Heart left ventricle (tissue), 16 donors: Measurements from ENCODE around the gene SPIRE1. TPM values are rescaled to one million over a fixed set of nuclear protein-coding genes. Genes with fewer than 3 reads are reported as not detected.
"Not testable (repeated sequence)": the region's sequence is repeated elsewhere in the genome, so short reads cannot be mapped to it uniquely, and the experiment has no call there.

ENCODE experiments used
- ATAC-seq, 4 donors: fragments of 200-7000 bp; cut with Tn5 transposase; one replicate each; pipeline ENCODE4 v1.9.1; 2020 to 2022; ENCODE audit warnings: moderate library complexity in 4 of 4, mild to moderate bottlenecking in 3 of 4, moderate number of reproducible peaks in 1 of 4
- DNase-seq, 5 donors: peaks; one replicate each; pipeline ENCODE4 v3.0.0-alpha.2; 2020
- H3K27ac ChIP-seq, 12 donors: fragments of 200-600 bp; sonication (generic) in 4 of 12; one replicate each; pipeline versions ENCODE4 v1.5.0 to v1.8.0; 2016 to 2022; ENCODE audit warnings: mild to moderate bottlenecking in 2 of 12
- H3K27me3 ChIP-seq, 9 donors: fragments of 200-600 bp; sonication (generic) in 2 of 9; one replicate each; pipeline versions ENCODE4 v1.5.1 to v1.8.0; 2016 to 2022; ENCODE audit warnings: mild to moderate bottlenecking in 3 of 9
- H3K36me3 ChIP-seq, 9 donors: fragments of 200-600 bp; sonication (generic) in 2 of 9; one replicate each; pipeline versions ENCODE4 v1.5.0 to v1.8.0; 2018 to 2022; ENCODE audit warnings: mild to moderate bottlenecking in 2 of 9
- H3K4me1 ChIP-seq, 12 donors: fragments of 200-600 bp; sonication (generic) in 4 of 12; one replicate each; pipeline versions ENCODE4 v1.5.0 to v1.8.0; 2016 to 2022; ENCODE audit warnings: mild to moderate bottlenecking in 3 of 12
- H3K4me3 ChIP-seq, 12 donors: fragments of 200-600 bp; sonication (generic) in 4 of 12; one replicate each; pipeline versions ENCODE4 v1.5.0 to v1.8.0; 2017 to 2022; ENCODE audit warnings: mild to moderate bottlenecking in 9 of 12, moderate library complexity in 4 of 12
- H3K9me3 ChIP-seq, 12 donors: fragments of 200-600 bp; sonication (generic) in 4 of 12; one replicate each; pipeline versions ENCODE4 v1.5.0 to v1.8.0; 2016 to 2022; ENCODE audit warnings: mild to moderate bottlenecking in 1 of 12
- POLR2A ChIP-seq, 2 donors: fragments of 450-650 bp; IDR thresholded peaks; one replicate each; pipeline ENCODE4 v1.6.1; 2017; ENCODE audit warnings: antibody characterized with exemption in 2 of 2, mild to moderate bottlenecking in 2 of 2, moderate library complexity in 2 of 2
- WGBS, 4 donors: extraction: QIAGEN DNeasy Blood & Tissue Kit in 2 of 4; methylation state at CpG; one replicate each; pipeline versions ENCODE4 v1.1.5 to v1.1.7; 2013 to 2018; 5-methylcytosine and 5-hydroxymethylcytosine counted together
- intact Hi-C, 10 donors: fragments of 100-400 bp; cut with DNase I; formaldehyde crosslinking; loops; one replicate each; pipeline versions ENCODE4 v1.11.1 to v1.14.2; 2022
- polyA plus RNA-seq, 2 donors: library from polyadenylated mRNA; stranded (reverse); fragments of 200-250 nt; gene quantifications; one replicate each; pipeline ENCODE4 v1.2.3, GENCODE V29; 2013
- total RNA-seq, 9 donors: library from RNA; depleted of rRNA in 2 of 9; stranded (reverse); fragments of >200 nt in 2 of 9; fragmentation: NEBNext Ultra II Directional in 3 of 9; extraction: Animal tissue kit (Norgen Biotek cat#: 25700) in 3 of 9; gene quantifications; one replicate each; pipeline versions ENCODE4 v1.1.0 to v1.2.4, GENCODE V29; 2016 to 2023
- TF ChIP-seq, protein P1 (sequence below), 12 donors: fragments of 200-600 bp; sonication (generic) in 4 of 12; IDR thresholded peaks; one replicate each; pipeline versions ENCODE4 v1.5.0 to v1.8.0; 2018 to 2022; ENCODE audit warnings: antibody characterized with exemption in 12 of 12, mild to moderate bottlenecking in 5 of 12
- donor health status: ischemic (EF 13 %, LVEDD 7.1; RV severe dilation, severe dysfunction).
- donor health status: healthy with polysubstance abuse.
- donor health status: DM: no; HTN: yes; CAD: no.
- donor health status: DM: no; HTN: no; CAD: no.
- donor health status: ischemic (EF 25% LVEDD 6.9; RV normal size, moderate dysfunction).
- donor health status: ischemic (EF 25% LVEDD 5.7; RV mildly dilated, moderate dysfunction).
- donor health status: healthy.
- donor health status: DM: yes; HTN: yes; CAD: no.
- donor health status: ischemic (EF 35%, LVEDD 5.7; RV mildly dilated, moderate dysfunction).
- donor health status: nonischemic (EF 11% LVEDD 7.7; RV severe dilation, severe dysfunction).
- donor health status: DM: yes; HTN: yes; CAD: no.
- donor health status: PGD.
- donor health status: ischemic (EF 29% LVEDD 5.4; RV normal size, mild dysfunction).
- donor health status: nonischemic (EF 23%, LVEDD 6.1; RV moderate dilation, normal function).

SPIRE1 gene
- total and polyA plus RNA-seq, 11 donors = 8.3 to 67.6 (median 47.8) TPM

DNA sequence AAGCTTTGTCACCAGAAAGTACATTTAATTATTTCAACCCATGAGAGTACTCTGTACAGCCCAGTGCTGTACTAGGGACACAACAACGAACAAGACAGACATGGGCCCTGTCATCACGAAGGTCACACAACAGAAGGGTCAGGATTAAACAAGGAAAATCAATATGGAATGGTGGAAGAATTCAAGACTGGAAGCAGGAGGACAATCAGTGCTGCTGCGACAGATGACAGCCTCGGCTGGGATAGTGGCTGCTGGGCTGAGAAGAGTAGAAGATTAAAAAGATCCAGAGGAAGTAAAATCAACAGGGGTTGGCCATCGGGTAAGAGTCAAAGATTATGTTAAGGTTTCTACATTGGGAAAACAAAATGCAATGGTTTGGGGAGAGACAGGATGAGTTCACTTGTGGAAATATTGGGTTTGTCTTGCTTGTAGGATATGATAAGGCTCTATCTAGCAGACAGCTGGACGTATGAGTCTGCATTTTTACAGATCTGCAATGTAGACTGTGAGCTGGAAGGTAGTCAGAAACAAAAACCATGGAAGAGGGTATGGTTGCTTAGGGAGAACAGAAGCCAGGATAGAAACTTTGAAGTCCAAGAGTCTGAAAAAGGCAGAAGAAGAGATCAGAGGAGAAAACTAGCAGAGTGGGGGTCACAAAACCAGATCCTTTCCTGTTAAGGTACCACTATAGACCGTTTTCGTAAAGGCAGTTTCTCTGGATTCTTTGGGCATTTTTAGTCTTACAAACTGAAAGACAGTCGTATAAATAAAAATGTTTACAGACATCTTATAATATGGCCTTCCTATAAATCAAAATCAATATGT is 166.1 kb downstream of the SPIRE1 start:
- Histone ChIP-seq H3K27me3 (no peaks in the 10 kb centered on the region), H3K36me3 (peaks cover 0 to 56% (median 42%) of the 10 kb centered on the region in 9 donors), H3K4me3 (no peak overlapping the region), H3K27ac (no peak overlapping the region), H3K4me1 (no peaks in the 10 kb centered on the region), H3K9me3 (peaks cover 0 to 8% (median 0%) of the 10 kb centered on the region in 12 donors)
- ATAC-seq (no peak), DNase-seq (no peak)
- intact Hi-C loops = no loop called here
- TF ChIP-seq, protein P1, sequence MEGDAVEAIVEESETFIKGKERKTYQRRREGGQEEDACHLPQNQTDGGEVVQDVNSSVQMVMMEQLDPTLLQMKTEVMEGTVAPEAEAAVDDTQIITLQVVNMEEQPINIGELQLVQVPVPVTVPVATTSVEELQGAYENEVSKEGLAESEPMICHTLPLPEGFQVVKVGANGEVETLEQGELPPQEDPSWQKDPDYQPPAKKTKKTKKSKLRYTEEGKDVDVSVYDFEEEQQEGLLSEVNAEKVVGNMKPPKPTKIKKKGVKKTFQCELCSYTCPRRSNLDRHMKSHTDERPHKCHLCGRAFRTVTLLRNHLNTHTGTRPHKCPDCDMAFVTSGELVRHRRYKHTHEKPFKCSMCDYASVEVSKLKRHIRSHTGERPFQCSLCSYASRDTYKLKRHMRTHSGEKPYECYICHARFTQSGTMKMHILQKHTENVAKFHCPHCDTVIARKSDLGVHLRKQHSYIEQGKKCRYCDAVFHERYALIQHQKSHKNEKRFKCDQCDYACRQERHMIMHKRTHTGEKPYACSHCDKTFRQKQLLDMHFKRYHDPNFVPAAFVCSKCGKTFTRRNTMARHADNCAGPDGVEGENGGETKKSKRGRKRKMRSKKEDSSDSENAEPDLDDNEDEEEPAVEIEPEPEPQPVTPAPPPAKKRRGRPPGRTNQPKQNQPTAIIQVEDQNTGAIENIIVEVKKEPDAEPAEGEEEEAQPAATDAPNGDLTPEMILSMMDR (IDR thresholded peaks at IDR 0.05) = no peak
- TF ChIP-seq POLR2A (IDR thresholded peaks at IDR 0.05) = no peak
- 82 to 88% (median 86%) methylated on average over 9 of the region's 9 CpGs for WGBS, 4 donors

DNA sequence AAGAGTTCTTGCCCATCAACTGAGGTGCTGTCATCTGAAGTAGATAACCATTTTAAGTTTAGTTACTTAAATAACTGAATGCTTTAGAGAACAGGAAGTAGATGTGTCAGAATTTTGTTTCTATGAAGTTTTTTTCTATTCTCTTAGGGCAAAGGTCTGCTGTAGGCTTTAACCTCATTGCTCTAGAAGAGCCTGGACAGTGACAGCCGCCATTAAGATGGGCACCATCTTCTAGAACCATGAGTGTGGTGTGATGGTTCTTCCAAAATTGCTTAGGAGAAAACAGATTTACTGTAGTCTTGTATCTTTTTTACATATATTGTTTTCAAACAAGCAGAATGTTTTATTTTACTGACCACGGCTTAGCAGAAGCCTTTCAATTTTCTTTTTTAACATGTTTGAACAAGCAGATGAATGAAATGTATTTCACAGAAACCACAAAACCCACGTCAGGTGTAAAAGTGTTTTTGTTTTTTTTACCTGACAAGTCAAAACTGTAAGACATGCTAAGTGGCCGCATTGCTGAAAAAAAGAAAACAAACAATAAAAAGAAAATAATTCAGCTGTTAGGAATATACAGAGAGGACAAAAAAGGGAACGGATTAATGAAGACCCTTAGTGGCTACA is 172.3 kb downstream of the SPIRE1 start:
- H3K9me3 ChIP-seq = no peaks in the 10 kb centered on the region
- DNase-seq (no peak), ATAC-seq (no peak)
- H3K4me3 ChIP-seq = no peak overlapping the region
- TF ChIP-seq, protein P1 (IDR thresholded peaks at IDR 0.05) = no peak
- no peak for TF ChIP-seq POLR2A (IDR thresholded peaks at IDR 0.05)
- peaks cover 0 to 15% (median 6%) of the 10 kb centered on the region in 9 donors for H3K36me3 ChIP-seq
- intact Hi-C loops = loop anchor here in 1 of 10 donors (10.0 kb wide), 1 partner anchor 81 kb away; the partner anchor contains the start of gene PRELID3A
- WGBS, 4 donors = 92 to 97% (median 95%) methylated on average over 5 of the region's 5 CpGs
- peaks cover 0 to 4% (median 0%) of the 10 kb centered on the region in 12 donors for H3K4me1 ChIP-seq
- H3K27ac ChIP-seq = no peak overlapping the region
- H3K27me3 ChIP-seq = no peaks in the 10 kb centered on the region

DNA sequence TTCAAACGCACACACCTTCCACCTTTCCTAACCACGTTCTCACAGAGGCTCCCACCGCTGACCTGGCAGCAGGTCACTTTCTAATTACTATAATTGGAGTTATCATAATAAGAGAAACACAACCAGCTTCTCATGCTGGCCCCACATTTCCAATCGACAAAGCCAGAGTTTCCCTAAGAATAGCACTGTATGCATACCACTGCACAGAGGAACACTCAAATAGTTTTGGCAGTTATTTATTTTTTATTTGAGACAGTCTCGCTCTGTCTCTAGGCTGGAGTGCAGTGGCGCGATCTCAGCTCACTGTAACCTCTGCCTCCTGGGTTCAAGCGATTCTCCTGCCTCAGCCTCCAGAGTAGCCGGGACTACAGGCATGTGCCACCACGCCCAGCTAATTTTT is 176.0 kb downstream of the SPIRE1 start:
- 70 to 79% (median 71%) methylated on average over 10 of the region's 10 CpGs for WGBS, 4 donors
- H3K27ac ChIP-seq, DNase-seq, H3K9me3 ChIP-seq, H3K27me3 ChIP-seq, H3K4me3 ChIP-seq, H3K4me1 ChIP-seq: not testable (repeated sequence)
- peaks cover 0 to 35% (median 17%) of the 10 kb centered on the region in 9 donors for H3K36me3 ChIP-seq
- ATAC-seq = peak in 3 of 4 donors; percentile 42 to 55 (median 49)
- intact Hi-C loops = loop anchor here in 1 of 10 donors (10.0 kb wide), 1 partner anchor 77 kb away; the partner anchor contains the start of gene PRELID3A

GRCh38 chr18:12479982-12480381 is 177.9 kb downstream of the SPIRE1 start:
- DNase-seq = no peak
- no peak for ATAC-seq
- intact Hi-C loops = loop anchor here in 2 of 10 donors (10.0 kb wide), 2 partner anchors 75 to 175 kb away; partner anchors contain the start of genes PRELID3A (in 1 of the 2) and SPIRE1 (in 1 of the 2)
- Histone ChIP-seq H3K27me3 (no peaks in the 10 kb centered on the region), H3K9me3 (no peaks in the 10 kb centered on the region), H3K36me3 (peaks cover 0 to 44% (median 17%) of the 10 kb centered on the region in 9 donors), H3K4me3 (no peak overlapping the region), H3K4me1 (peaks cover 0 to 4% (median 0%) of the 10 kb centered on the region in 12 donors), H3K27ac (no peak overlapping the region)
- TF ChIP-seq POLR2A (IDR thresholded peaks at IDR 0.05) = no peak
- TF ChIP-seq, protein P1 (IDR thresholded peaks at IDR 0.05) = no peak
